ENCODE results near the gene FBXL17.
A peak's percentile ranks its signal among the peaks of the same experiment; 100 is the strongest.

FBXL17 gene

GRCh38 chr5:108149369-108149768 is 232.5 kb downstream of the FBXL17 start:
- no peak for DNase-seq (ENCODE audit: low spot score)

DNA sequence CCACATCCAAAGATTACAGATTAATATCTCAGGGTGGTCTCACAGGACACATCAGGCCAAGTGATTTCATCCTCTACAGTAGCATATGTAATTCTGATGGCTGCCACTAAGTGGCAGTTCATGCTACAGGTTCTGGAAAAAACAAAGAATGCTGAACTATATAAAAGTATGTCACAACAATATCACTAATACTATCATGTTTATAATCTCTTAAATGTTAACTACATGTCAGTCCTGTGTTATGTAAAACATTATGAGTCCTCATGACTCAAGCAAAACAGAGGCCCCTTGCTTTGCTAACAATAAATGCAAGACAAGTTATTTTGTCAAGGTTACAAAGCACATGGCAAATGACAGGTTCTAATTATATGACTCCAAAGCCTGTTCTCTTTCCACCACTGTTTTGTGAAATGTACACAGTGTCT is 233.2 kb downstream of the FBXL17 start:
- no peak for DNase-seq (ENCODE audit: low spot score)

GRCh38 chr5:108146222-108146621 is 235.7 kb downstream of the FBXL17 start:
- DNase-seq (ENCODE audit: low spot score): no peak

DNA sequence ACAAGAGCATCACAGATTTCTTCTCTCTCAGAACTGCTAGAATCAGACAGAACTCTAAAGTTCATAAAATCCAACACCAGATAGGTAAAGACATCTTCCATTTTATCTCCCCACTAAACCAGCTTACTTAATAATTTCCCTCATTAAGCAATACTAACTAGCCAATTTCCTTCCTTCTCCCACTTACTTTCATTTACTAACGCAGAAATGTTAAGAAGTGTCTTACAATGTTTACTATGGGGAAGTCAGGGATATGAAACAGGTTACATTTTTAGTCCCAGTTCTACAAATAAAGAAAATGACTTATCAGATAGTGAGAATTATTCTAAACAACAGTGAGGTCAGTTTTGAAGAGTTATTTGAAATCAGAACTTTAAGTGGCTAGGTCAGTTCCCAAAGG is 236.5 kb downstream of the FBXL17 start:
- no peak for DNase-seq (ENCODE audit: low spot score)

GRCh38 chr5:108144332-108144731 is 237.6 kb downstream of the FBXL17 start:
- no peak for DNase-seq (ENCODE audit: low spot score)

DNA sequence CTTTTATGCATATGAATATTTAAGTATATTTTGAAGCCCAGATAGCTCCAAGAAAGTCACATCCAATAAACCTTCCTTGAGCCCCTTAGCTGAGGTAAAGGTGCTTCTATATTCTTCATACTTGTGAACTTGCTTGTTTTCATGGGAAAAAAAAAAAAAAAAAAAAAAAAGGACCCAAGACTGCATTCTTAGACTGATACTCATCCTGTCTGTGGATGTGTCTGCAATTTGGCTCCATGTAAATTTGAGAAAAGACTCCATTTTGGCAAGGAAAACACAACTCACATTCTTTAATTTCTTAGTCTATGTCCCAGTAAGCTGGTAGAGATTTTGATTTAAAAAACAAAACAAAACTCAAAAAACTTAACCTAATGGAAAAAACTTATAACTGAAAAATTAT is 238.3 kb downstream of the FBXL17 start:
- DNase-seq (ENCODE audit: low spot score): no peak

- no peak for DNase-seq (ENCODE audit: low spot score)
Measured at GRCh38 chr5:108141676-108142075, 240.2 kb downstream of the FBXL17 start.

DNA sequence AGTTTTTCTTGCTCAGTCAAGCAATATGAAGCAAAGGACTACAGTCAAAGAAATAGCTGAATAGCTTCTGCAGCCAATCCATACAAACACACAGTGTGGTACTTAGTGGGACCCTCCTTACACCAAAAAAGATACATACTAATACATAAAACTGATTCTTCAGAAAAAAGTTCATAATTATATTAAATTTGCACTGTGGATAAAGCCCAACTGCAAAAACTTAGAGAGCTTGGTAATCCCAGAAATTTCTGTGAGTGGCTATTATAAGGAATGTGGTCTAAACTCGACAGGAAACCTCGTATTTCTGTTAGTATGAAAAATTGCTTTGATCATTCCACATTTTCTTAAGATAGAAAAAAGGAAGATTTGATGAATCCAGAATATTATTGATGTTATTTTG is 245.4 kb downstream of the FBXL17 start:
- DNase-seq (ENCODE audit: low spot score): no peak

- DNase-seq (ENCODE audit: low spot score): no peak
Measured at GRCh38 chr5:108129129-108129528, 252.8 kb downstream of the FBXL17 start.

DNA sequence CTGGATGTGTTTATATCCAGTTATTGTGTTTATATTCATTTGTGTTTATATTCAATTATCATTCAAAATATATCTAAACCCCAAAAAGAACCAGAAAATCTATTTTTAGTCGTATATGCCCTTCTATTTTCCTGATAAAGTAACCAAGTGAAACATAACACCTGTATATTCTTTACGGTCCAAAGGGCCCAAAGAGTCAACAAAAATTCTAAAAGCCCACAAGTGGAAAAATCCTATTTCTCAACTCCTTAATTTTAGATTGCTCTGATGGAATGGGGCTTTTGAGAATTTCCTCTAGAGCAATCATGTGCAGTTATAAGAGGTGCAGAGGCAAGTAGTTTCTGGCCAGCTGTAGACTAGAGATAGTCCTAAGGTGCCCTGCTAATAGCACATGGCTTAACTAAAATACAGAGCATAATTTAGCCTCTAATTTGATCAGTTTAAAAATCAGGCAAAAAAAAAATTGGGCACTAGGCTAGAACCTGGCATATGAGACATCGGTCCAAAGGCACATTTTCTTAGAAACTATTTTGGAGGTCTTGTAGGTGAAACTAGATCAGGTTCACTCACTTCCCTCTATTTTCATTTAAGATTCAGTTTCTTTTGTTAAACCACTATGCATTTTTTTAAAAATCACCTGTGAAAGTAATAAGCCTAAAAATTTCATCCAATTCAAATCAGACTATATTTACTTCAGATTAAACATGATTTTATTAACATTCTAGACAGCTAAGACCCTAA is 256.0 kb downstream of the FBXL17 start:
- no peak for DNase-seq (ENCODE audit: low spot score)

DNA sequence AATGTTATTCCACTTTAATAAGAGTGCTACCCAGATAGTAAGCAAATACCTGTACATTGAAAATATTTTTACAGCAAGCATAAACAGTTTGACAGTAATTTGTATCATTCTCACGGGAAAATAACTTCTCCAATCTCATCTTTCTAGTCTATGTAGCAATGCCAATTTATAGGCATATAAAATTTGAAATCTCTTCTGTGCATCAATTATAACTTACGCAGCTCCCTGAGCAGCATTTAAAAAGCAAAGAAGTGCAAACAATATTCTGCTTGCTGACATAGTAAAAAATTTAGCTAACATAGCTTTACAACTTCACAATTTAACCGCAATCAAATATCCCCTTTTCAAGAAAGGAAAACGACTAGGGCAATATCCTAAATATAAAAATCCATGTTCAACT is 257.3 kb downstream of the FBXL17 start:
- DNase-seq (ENCODE audit: low spot score): no peak

- no peak for DNase-seq (ENCODE audit: low spot score)
Measured at GRCh38 chr5:108122702-108123101, 259.2 kb downstream of the FBXL17 start.

GRCh38 chr5:108118813-108119514 is 262.9 kb downstream of the FBXL17 start:
- no peak for DNase-seq (ENCODE audit: low spot score)

GRCh38 chr5:108115673-108116072 is 266.2 kb downstream of the FBXL17 start:
- DNase-seq (ENCODE audit: low spot score): no peak

DNA sequence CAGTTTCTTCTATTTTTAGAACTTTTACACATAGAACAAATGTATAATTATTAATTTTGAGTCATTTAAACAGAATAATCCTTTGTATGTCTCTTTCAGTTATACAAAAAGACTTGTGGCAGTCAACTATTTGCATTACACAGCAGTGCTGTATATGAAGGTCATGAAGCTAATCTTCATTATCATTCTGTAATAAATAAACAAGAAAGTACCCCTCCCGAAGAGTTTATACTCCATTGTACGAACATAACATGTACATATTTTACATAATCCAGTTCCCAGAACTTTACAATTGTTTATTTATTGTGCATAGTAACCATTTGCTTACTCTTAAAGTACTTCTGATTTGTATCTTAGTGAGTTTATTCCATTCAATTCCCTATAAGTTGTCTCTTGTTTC is 267.9 kb downstream of the FBXL17 start:
- DNase-seq (ENCODE audit: low spot score): no peak

DNA sequence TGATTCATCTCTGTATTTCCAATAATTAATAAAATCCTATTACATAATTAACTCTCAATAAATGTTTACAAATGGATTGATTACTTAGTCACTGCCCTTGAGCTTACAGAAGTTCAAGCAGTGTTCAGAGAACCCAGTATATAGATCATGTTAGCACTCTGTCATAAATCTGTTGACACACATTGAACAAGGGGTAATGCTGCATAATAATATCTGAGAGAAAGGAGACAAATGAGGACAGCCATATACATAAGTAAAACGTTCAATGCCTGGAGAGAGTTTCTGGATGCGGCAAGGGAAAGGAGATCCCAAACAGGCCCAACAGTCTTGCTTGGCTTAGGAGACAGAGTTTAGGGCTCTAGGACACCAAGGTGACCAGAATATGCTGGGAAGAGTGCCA is 270.2 kb downstream of the FBXL17 start:
- DNase-seq (ENCODE audit: low spot score): no peak

GRCh38 chr5:108109059-108109458 is 272.8 kb downstream of the FBXL17 start:
- DNase-seq (ENCODE audit: low spot score): no peak

DNA sequence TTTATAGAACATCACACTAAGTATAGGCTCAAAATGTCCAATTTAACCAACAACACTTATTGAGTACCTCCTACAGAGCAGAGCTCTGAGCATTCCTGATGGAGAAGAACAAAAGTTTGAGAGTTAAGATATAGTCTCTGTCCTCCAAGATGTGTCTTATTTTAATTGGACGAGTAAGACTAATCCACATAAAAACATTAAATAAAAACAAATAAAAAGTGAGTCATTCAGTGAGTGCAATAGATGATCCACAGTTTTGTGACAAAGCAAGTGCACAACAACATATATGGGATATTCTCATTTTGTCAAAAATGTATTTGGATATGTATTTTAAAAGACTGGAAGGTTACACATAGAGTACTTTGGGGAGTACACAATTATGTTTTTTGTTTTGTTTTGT is 277.4 kb downstream of the FBXL17 start:
- no peak for DNase-seq (ENCODE audit: low spot score)

DNA sequence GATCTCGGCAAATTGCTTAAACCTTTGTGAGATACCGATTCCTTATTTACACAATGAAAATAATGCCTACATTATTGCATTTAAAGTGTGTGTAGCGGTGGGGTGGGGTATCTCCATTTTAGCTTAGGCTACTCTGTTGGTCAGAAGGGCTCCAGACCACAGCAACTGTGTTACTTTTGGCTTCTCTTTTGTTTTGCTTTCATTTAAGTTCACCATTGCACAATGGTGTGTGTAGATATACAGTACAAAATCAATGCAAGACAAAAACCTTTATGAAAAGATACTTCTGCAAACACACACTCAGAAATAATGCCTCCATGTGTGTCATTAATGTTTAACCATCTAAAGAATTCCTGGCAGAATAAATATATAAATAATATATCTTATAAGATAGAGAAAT is 279.4 kb downstream of the FBXL17 start:
- no peak for DNase-seq (ENCODE audit: low spot score)

GRCh38 chr5:108101821-108102220 is 280.1 kb downstream of the FBXL17 start:
- DNase-seq (ENCODE audit: low spot score): no peak

GRCh38 chr5:108101130-108101529 is 280.8 kb downstream of the FBXL17 start:
- no peak for DNase-seq (ENCODE audit: low spot score)

DNA sequence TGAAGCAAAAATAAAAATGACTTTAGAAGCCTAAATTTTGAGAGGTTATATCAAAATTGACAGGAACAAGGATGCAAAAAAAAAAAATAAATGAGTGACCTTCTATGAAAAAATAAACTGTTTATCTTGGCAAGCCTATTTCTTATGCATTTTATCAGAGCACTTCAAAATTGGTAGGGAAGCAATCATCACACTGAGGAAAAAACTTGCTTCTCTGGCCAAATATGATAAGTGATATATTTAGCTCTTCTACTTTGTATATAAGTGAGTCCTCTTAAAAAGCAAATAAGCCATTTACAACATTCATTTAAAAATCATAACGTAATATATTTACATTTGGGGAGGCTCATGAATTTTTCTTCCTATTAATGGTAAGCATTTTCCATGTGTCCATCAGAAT is 287.1 kb downstream of the FBXL17 start:
- no peak for DNase-seq (ENCODE audit: low spot score)

DNA sequence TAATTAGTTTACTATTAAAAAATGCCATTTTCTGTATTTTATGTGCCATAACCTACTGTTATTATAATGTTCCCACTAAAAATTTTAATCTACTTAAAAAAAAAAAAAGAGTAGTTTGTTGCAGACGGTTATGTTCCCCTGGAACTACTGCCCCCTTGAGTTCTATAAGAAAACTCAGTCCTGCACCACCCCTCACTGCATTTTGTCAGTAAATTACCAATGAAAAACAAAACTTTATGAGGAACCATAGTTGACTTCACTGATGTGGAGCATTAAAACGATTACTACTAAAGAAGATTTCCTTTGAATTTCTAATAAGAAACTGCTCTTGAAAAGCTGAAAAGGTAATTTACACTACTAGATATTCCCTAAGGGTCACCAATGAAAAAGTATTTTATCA is 288.7 kb downstream of the FBXL17 start:
- DNase-seq (ENCODE audit: low spot score): peak; percentile 4

DNA sequence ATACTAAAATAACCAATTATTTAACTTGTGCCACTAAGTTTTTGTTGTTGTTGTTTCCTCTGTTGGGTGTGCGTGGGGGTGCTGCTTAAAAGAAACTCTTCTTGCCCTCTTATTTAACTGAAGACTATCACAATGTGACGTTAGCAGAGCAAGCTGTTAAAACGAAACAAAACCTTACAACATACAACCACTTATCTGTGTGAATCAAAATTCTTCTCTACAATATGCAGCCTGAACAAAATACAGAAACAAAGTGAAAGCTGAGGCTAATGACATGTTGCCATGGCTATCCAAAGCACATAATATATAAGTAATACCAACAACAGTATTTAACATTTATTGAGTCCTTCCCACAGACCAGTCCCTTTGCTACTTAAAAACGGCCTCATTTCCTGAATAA is 291.0 kb downstream of the FBXL17 start:
- DNase-seq (ENCODE audit: low spot score): no peak
